Measurements from ENCODE around the gene EHMT2. TPM values are rescaled to one million over a fixed set of nuclear protein-coding genes. Genes with fewer than 3 reads are reported as not detected.
A peak's percentile ranks its signal among the peaks of the same experiment; 100 is the strongest.

The EHMT2 gene
- total and polyA plus RNA-seq, 2 of the 13 experiments (the other 11 are each of a cell fraction or from before 2014, with no cell fraction given) = 55.2 to 69.2 TPM

DNA sequence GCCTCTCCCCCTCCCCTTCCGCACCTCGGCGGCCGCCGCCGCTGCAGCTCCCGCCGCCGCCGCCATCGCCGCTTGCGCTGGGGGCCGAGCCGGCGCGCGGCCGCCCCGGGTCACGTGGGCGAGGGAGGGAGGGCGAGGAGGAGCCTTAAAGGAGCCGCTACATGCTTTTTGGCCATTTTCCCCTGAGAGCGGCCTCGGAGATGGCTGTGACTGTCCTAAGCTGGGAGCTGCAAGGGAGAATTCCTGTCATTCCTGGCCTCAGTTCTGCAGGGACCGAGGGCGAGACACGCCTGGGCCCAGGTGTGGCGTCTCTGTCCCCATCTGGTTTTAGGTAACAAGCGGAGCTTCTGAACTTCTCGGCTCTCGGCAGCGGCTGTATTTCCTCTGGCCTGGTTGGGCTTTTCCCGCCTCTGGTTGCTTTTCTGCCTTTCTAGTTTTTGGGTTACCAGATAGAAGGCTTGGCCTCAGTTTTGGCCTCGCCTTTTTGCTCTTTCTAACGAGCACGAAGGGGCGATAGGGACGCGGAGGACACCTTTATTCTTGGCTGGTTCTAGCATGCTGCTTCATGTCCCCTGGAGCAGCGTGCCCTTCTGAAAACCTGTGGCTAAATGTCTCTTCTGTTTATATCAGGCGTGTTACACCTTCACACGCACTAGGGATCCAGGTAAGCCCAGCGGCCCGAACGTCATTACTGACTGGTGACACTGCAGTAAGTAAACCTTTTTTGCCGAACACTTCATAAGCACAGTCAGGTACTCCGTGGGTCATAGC, at the start of gene EHMT2 (continued):
- TF ChIP-seq, protein P1, sequence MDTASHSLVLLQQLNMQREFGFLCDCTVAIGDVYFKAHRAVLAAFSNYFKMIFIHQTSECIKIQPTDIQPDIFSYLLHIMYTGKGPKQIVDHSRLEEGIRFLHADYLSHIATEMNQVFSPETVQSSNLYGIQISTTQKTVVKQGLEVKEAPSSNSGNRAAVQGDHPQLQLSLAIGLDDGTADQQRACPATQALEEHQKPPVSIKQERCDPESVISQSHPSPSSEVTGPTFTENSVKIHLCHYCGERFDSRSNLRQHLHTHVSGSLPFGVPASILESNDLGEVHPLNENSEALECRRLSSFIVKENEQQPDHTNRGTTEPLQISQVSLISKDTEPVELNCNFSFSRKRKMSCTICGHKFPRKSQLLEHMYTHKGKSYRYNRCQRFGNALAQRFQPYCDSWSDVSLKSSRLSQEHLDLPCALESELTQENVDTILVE (CRISPR knock-in tag; IDR thresholded peaks at IDR 0.05) = 0 out of 2 replicates have a peak, but pooled peaks have one; percentile 43
- TF ChIP-seq SP1 (IDR thresholded peaks at IDR 0.05) = no peak
- 0 out of 2 replicates have a peak, but pooled peaks have one; percentile 25 for TF ChIP-seq SP1 (CRISPR knock-in tag; IDR thresholded peaks at IDR 0.05)
- TF ChIP-seq, protein P2, sequence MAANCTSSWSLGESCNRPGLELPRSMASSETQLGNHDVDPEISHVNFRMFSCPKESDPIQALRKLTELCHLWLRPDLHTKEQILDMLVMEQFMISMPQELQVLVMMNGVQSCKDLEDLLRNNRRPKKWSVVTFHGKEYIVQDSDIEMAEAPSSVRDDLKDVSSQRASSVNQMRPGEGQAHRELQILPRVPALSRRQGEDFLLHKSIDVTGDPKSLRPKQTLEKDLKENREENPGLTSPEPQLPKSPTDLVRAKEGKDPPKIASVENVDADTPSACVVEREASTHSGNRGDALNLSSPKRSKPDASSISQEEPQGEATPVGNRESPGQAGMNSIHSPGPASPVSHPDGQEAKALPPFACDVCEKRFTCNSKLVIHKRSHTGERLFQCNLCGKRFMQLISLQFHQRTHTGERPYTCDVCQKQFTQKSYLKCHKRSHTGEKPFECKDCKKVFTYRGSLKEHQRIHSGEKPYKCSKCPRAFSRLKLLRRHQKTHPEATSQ (CRISPR knock-in tag; IDR thresholded peaks at IDR 0.05; ENCODE audit: borderline replicate concordance) = no peak
- TF ChIP-seq, protein P3, sequence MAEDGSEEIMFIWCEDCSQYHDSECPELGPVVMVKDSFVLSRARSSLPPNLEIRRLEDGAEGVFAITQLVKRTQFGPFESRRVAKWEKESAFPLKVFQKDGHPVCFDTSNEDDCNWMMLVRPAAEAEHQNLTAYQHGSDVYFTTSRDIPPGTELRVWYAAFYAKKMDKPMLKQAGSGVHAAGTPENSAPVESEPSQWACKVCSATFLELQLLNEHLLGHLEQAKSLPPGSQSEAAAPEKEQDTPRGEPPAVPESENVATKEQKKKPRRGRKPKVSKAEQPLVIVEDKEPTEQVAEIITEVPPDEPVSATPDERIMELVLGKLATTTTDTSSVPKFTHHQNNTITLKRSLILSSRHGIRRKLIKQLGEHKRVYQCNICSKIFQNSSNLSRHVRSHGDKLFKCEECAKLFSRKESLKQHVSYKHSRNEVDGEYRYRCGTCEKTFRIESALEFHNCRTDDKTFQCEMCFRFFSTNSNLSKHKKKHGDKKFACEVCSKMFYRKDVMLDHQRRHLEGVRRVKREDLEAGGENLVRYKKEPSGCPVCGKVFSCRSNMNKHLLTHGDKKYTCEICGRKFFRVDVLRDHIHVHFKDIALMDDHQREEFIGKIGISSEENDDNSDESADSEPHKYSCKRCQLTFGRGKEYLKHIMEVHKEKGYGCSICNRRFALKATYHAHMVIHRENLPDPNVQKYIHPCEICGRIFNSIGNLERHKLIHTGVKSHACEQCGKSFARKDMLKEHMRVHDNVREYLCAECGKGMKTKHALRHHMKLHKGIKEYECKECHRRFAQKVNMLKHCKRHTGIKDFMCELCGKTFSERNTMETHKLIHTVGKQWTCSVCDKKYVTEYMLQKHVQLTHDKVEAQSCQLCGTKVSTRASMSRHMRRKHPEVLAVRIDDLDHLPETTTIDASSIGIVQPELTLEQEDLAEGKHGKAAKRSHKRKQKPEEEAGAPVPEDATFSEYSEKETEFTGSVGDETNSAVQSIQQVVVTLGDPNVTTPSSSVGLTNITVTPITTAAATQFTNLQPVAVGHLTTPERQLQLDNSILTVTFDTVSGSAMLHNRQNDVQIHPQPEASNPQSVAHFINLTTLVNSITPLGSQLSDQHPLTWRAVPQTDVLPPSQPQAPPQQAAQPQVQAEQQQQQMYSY (CRISPR knock-in tag; IDR thresholded peaks at IDR 0.05) = no peak
- TF ChIP-seq ZBTB21 (CRISPR knock-in tag; IDR thresholded peaks at IDR 0.05) = no peak
- TF ChIP-seq ZNF343 (CRISPR knock-in tag; IDR thresholded peaks at IDR 0.05) = no peak
- TF ChIP-seq ZNF749 (CRISPR knock-in tag; IDR thresholded peaks at IDR 0.05; ENCODE audit: borderline replicate concordance) = no peak
- no peak for TF ChIP-seq RELA (CRISPR knock-in tag; IDR thresholded peaks at IDR 0.05)
- TF ChIP-seq ZNF143 (CRISPR knock-in tag; IDR thresholded peaks at IDR 0.05) = peak; percentile 56; the same call in 1 of the 2 replicates
- TF ChIP-seq, protein P4, sequence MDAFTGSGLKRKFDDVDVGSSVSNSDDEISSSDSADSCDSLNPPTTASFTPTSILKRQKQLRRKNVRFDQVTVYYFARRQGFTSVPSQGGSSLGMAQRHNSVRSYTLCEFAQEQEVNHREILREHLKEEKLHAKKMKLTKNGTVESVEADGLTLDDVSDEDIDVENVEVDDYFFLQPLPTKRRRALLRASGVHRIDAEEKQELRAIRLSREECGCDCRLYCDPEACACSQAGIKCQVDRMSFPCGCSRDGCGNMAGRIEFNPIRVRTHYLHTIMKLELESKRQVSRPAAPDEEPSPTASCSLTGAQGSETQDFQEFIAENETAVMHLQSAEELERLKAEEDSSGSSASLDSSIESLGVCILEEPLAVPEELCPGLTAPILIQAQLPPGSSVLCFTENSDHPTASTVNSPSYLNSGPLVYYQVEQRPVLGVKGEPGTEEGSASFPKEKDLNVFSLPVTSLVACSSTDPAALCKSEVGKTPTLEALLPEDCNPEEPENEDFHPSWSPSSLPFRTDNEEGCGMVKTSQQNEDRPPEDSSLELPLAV (CRISPR knock-in tag; conservative IDR thresholded peaks at IDR 0.05; ENCODE audit: low read depth) = no peak
- TF ChIP-seq, protein P5, sequence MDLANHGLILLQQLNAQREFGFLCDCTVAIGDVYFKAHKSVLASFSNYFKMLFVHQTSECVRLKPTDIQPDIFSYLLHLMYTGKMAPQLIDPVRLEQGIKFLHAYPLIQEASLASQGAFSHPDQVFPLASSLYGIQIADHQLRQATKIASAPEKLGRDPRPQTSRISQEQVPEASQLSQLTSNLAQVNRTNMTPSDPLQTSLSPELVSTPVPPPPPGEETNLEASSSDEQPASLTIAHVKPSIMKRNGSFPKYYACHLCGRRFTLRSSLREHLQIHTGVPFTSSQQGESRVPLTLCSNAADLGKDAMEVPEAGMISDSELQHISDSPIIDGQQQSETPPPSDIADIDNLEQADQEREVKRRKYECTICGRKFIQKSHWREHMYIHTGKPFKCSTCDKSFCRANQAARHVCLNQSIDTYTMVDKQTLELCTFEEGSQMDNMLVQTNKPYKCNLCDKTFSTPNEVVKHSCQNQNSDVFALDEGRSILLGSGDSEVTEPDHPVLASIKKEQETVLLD (CRISPR knock-in tag; IDR thresholded peaks at IDR 0.05; ENCODE audit: low read depth) = peak; percentile 96
- TF ChIP-seq, protein P6, sequence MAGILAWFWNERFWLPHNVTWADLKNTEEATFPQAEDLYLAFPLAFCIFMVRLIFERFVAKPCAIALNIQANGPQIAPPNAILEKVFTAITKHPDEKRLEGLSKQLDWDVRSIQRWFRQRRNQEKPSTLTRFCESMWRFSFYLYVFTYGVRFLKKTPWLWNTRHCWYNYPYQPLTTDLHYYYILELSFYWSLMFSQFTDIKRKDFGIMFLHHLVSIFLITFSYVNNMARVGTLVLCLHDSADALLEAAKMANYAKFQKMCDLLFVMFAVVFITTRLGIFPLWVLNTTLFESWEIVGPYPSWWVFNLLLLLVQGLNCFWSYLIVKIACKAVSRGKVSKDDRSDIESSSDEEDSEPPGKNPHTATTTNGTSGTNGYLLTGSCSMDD (CRISPR knock-in tag; IDR thresholded peaks at IDR 0.05) = no peak
- TF ChIP-seq, protein P7, sequence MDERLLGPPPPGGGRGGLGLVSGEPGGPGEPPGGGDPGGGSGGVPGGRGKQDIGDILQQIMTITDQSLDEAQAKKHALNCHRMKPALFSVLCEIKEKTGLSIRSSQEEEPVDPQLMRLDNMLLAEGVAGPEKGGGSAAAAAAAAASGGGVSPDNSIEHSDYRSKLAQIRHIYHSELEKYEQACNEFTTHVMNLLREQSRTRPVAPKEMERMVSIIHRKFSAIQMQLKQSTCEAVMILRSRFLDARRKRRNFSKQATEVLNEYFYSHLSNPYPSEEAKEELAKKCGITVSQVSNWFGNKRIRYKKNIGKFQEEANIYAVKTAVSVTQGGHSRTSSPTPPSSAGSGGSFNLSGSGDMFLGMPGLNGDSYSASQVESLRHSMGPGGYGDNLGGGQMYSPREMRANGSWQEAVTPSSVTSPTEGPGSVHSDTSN (CRISPR knock-in tag; IDR thresholded peaks at IDR 0.05) = no peak
- no peak for TF ChIP-seq PPARG (CRISPR knock-in tag; conservative IDR thresholded peaks at IDR 0.05)
- TF ChIP-seq POLR2AphosphoS2 (IDR thresholded peaks at IDR 0.05; ENCODE audit: low read depth, low read length) = no peak
- no peak for TF ChIP-seq NAIF1 (CRISPR knock-in tag; IDR thresholded peaks at IDR 0.05; ENCODE audit: borderline replicate concordance)

All from HepG2 (cell line).